ENCODE data around the gene ACTR8.

Gene ACTR8

DNA sequence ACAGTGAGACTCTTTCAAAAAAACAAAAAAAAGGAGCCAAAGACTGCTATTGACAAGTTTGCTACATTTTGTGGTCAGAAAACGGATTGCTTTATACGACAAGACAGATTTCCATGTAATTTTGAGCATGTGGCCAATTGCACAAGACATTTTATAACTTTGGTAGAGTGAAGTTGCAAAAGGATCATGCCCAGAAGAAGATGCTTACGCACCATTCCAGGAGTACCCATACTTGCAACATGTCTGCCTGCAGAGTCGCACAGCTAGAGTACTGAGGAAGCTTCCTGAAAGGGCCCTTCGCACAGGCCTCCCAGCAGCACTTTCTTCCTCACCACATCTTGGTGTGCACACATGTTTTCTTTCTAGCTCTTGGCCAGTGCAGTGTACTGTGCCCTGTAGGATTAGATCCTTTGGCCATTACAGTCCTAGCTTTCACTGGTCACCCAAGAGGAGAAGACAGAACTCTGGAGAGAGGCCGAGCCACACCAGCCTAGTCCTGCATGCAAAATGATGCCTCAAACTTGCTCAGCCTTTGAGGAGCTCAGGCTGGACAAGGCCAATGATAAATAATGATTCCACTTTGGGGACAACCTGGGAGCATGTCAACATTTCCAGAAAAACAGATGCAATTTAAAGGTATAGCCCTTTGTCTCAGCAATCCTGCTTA lies 47.4 kb downstream of the ACTR8 start:
- DNase-seq (ENCODE audit: low read depth), result no peak

DNA sequence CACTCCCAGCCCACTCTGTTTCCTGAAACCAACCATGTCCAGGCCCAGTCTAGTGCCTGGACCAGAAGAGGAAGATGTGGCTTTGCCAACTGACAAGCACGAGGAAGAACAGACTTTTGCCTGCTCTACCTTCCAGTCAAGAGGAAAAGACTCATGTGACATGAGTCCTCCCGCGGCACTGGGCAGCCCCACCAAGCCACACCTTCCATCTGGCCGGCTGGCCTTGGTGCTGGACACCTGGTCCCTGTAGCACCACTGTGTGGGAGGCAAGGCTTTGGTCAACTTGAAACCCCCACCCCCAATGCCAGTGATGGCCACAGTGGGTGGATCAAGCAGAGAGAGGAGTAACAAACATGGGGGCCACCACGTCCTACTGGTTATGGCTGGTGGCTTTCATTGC lies 48.3 kb downstream of the ACTR8 start:
- DNase-seq (ENCODE audit: low read depth), result no peak

- no peak for DNase-seq (ENCODE audit: low read depth)
These were observed 48.8 kb downstream of the ACTR8 start for GRCh38 chr3:53833053-53833645.

DNA sequence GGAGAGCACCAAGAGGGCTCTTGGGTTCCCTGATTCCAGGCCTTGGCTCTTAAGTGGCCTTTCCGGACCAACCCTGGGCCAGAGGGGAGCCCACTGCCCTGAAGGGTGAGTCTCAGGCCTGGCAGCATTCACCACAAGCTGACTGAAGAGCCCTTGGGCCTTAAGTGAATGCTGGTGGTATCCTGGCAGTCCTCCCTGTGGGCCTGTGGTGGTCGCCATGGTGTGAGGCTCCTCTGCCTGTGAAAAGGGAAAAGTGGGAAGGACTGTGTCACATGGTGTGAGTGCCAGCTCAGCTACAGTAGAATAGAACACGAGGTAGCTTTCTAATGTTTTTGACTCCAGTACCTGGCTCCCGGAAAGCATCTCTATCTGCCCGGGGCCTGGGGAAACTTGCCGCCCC lies 51.0 kb downstream of the ACTR8 start:
- DNase-seq (ENCODE audit: low read depth), result no peak

DNA sequence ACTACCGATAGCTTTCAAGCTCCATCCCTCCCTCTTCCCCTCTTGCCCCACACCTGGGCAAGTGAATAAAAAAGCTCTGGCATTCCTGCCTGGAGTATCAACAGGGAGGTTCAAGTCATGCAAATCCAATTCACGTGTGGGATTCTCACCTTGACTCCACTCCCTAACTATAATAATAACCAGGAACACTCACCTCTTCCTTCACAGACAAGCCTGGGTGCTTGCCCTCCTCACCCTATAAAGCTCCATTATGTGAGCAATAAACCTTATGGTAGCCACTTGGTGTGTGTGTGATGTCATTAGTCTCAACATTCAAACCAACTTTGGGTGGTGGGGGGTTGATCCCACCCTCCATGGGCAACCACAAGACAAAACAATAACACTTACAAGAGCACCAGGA lies 52.3 kb downstream of the ACTR8 start:
- DNase-seq (ENCODE audit: low read depth), result no peak

GRCh38 chr3:53828581-53828980 lies 53.4 kb downstream of the ACTR8 start:
- no peak for DNase-seq (ENCODE audit: low read depth)

GRCh38 chr3:53826048-53826447 lies 55.9 kb downstream of the ACTR8 start:
- no peak for DNase-seq (ENCODE audit: low read depth)

- no peak for DNase-seq (ENCODE audit: low read depth)
These were observed 57.2 kb downstream of the ACTR8 start for GRCh38 chr3:53824795-53825194.

DNA sequence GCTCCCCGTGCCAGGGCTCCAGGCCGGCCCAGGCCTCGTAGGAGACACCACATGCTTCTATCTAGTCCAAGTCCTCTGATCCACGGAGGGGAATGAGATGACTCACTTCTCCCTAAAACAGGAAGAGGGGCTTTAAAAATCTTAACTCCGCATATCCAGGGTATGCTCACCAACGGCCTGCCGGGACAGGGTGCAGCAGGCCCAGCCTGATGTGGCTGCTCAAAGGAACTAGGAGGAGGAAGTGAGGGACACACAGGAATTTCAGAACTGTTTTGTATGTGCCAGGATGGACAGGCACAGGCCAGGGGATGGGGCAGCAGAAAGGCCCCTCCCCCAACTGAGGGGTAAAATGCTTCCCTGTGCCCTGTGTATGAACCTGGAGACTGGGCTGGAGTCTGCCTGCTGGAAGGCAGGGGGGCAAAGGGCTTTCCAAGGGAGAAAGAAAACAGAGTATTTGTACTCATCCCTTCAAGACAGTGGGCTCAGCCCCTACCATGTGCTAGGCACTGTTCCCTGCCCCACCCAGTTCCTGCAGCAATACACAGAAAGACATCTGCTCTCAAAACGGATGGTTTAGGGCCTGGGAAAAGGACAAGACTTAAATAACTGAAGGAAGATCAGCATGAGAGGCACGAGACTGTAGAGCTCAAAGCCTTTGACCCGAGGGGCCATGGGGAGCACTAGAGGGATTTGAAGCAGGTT lies 57.8 kb downstream of the ACTR8 start:
- DNase-seq (ENCODE audit: low read depth), result no peak

GRCh38 chr3:53823026-53823955 lies 58.7 kb downstream of the ACTR8 start:
- DNase-seq (ENCODE audit: low read depth), result no peak

DNA sequence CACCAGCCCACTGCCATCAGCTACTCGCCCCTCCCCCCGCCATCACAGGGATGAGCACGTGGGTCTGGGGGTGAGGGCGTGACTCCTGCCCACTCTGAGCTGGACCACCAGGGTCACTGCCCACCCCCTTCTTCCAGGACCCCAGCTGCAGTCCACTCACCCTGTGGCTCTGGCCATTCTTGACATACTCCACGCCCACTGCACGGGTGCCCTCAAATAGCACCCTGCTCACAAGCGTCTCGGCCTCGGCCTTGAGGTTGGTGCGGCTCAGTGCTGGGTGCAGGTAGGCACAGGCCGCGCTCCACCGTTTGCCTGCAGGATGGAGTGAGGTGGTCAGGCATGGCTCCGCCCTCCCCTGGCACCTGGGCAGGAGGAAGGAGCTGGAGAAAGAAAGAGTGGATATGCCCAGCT lies 59.6 kb downstream of the ACTR8 start:
- no peak for DNase-seq (ENCODE audit: low read depth)

DNA sequence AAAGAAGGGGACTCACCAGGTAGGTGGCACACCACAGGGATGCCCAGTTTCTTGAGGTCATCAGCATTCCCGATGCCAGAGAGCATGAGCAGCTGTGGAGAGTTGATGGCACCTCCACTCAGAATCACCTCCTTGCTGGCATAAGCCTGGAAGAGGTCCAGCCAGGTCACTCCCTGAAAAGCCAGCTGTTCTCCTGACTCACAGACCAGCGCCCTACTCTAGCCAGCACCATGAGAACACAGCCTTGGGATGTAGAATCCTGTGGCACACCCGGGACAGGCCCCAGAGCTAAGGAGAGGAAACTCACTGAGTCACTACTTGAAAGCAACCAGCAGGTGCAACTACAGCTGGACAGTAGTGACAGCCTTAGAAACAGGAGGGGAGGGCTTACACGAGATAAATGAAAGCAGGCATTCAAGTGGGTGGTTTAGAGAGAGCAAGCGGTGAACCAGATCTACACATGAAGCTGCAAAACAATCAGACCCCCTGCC lies 60.3 kb downstream of the ACTR8 start:
- DNase-seq (ENCODE audit: low read depth), result no peak

- no peak for DNase-seq (ENCODE audit: low read depth)
These were observed 61.0 kb downstream of the ACTR8 start for GRCh38 chr3:53820756-53821580.

GRCh38 chr3:53820084-53820483 lies 61.9 kb downstream of the ACTR8 start:
- no peak for DNase-seq (ENCODE audit: low read depth)

DNA sequence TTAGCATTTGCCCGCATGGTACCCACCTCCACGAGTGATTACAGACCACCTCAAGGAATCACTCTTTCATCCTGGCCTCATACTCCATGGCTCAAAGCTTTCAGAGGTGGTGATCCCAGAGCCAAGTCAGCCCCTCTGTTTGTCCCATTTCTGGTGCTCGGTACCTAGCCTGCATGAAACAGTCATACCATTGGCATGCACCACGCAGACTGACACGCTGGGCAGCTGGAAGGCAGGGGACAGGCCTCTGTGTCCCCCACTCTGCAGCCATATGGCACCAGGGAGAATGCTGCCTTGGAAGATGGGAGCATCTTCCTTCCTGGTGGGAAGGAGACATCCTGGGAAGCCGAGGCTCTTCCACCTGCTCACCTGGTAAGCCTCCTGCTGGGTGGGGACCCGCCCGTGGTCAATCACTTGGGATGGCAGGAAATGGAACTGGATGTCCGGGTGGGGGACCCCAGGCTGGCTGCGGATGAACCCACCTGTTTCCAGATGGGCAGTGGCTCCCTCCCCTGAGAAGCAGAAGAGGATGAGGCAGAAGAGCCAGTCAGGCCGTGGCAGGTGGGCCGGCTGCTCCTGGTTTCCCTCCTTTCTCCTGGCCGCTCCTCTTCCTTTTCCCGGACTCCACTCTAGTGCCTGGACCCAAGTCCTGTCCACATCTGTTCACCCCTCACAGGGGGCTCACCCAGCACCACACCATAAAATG lies 62.6 kb downstream of the ACTR8 start:
- DNase-seq (ENCODE audit: low read depth), result no peak

- DNase-seq (ENCODE audit: low read depth), result no peak
These were observed 63.5 kb downstream of the ACTR8 start for GRCh38 chr3:53818221-53819162.

GRCh38 chr3:53817809-53818208 lies 64.1 kb downstream of the ACTR8 start:
- DNase-seq (ENCODE audit: low read depth), result no peak

- no peak for DNase-seq (ENCODE audit: low read depth)
These were observed 64.7 kb downstream of the ACTR8 start for GRCh38 chr3:53817211-53817610.
